ENCODE measurements around the gene GNAS. TPM values are rescaled to one million over a fixed set of nuclear protein-coding genes. Genes with fewer than 3 reads are reported as not detected.

GNAS gene
- total RNA-seq, 2 donors from 2014 or later, result 1,246 to 1,267 TPM

GRCh38 chr20:58876437-58876836, 23.9 kb downstream of the GNAS start:
- peaks cover 15% of the 10 kb centered on the region for H3K4me1 ChIP-seq (ENCODE audit: control insufficient read depth, insufficient read depth, low read length)
- WGBS, 2 experiments (ENCODE audit: insufficient coverage in 1 of 2, insufficient read length in 1 of 2), result 87 to 89% methylated on average over 3 to 7 of the region's 7 CpGs

GRCh38 chr20:58877050-58877975, 24.8 kb downstream of the GNAS start:
- Mint-ChIP-seq H3K4me1 (peaks cover 36% of the 10 kb centered on the region), H3K27me3 (ENCODE audit: insufficient read depth) (peaks cover 14% of the 10 kb centered on the region), H3K36me3 (ENCODE audit: low read depth) (no peaks in the 10 kb centered on the region), H3K4me3 (no peak overlapping the region), H3K9me3 (no peaks in the 10 kb centered on the region), H3K27ac (peak overlapping the region; percentile 77)
- peak; percentile 88 for DNase-seq
- peaks cover 15% of the 10 kb centered on the region for H3K4me1 ChIP-seq (ENCODE audit: control insufficient read depth, insufficient read depth, low read length)
- H3K9ac ChIP-seq (ENCODE audit: extremely low read depth, low read length, poor library complexity, severe bottlenecking), result no peak overlapping the region
- H3K27me3 ChIP-seq (ENCODE audit: control insufficient read depth, insufficient read depth, low read length, poor library complexity, severe bottlenecking), result peaks cover 8% of the 10 kb centered on the region
- WGBS, 2 experiments (ENCODE audit: insufficient coverage in 1 of 2, insufficient read length in 1 of 2), result 31 to 40% methylated on average over 8 to 11 of the region's 11 CpGs
- H3K36me3 ChIP-seq (ENCODE audit: control insufficient read depth, insufficient read depth, low read length), result no peaks in the 10 kb centered on the region
- no peak overlapping the region for H3K27ac ChIP-seq (ENCODE audit: low read depth, low read length)
- TF ChIP-seq CTCF (conservative IDR thresholded peaks at IDR 0.05), result no peak
- H3K4me3 ChIP-seq (ENCODE audit: low read length), result no peak overlapping the region
- H3K9me3 ChIP-seq (ENCODE audit: control insufficient read depth, low read length), result no peaks in the 10 kb centered on the region

More at GRCh38 chr20:58876437-58876836, 23.9 kb downstream of the GNAS start:
- H3K27me3 Mint-ChIP-seq (ENCODE audit: insufficient read depth), result peaks cover 7% of the 10 kb centered on the region
- Histone ChIP-seq H3K9me3 (ENCODE audit: control insufficient read depth, low read length) (no peaks in the 10 kb centered on the region), H3K27me3 (ENCODE audit: control insufficient read depth, insufficient read depth, low read length, poor library complexity, severe bottlenecking) (peaks cover 8% of the 10 kb centered on the region), H3K9ac (ENCODE audit: extremely low read depth, low read length, poor library complexity, severe bottlenecking) (no peak overlapping the region), H3K27ac (ENCODE audit: low read depth, low read length) (no peak overlapping the region), H3K4me3 (ENCODE audit: low read length) (no peak overlapping the region), H3K36me3 (ENCODE audit: control insufficient read depth, insufficient read depth, low read length) (no peaks in the 10 kb centered on the region)
- TF ChIP-seq CTCF (conservative IDR thresholded peaks at IDR 0.05), result no peak
- no peak overlapping the region for H3K4me3 Mint-ChIP-seq
- H3K9me3 Mint-ChIP-seq, result no peaks in the 10 kb centered on the region
- H3K27ac Mint-ChIP-seq, result peak overlapping the region; percentile 21
- H3K4me1 Mint-ChIP-seq, result peaks cover 36% of the 10 kb centered on the region
- DNase-seq, result no peak
- no peaks in the 10 kb centered on the region for H3K36me3 Mint-ChIP-seq (ENCODE audit: low read depth)

- DNase-seq, result no peak
- H3K27ac Mint-ChIP-seq, result peak overlapping the region; percentile 77
- H3K27me3 Mint-ChIP-seq (ENCODE audit: insufficient read depth), result peaks cover 20% of the 10 kb centered on the region
- H3K9me3 Mint-ChIP-seq, result no peaks in the 10 kb centered on the region
- no peak overlapping the region for H3K4me3 Mint-ChIP-seq
- no peak overlapping the region for H3K27ac ChIP-seq (ENCODE audit: low read depth, low read length)
- TF ChIP-seq CTCF (conservative IDR thresholded peaks at IDR 0.05), result no peak
- no peak overlapping the region for H3K9ac ChIP-seq (ENCODE audit: extremely low read depth, low read length, poor library complexity, severe bottlenecking)
- H3K36me3 Mint-ChIP-seq (ENCODE audit: low read depth), result no peaks in the 10 kb centered on the region
- whole genome bisulfite sequencing, 2 experiments (ENCODE audit: insufficient coverage in 1 of 2, insufficient read length in 1 of 2), result 73 to 88% methylated on average over 1 to 4 of the region's 4 CpGs
- H3K4me1 ChIP-seq (ENCODE audit: control insufficient read depth, insufficient read depth, low read length), result peaks cover 15% of the 10 kb centered on the region
- no peaks in the 10 kb centered on the region for H3K9me3 ChIP-seq (ENCODE audit: control insufficient read depth, low read length)
- peaks cover 41% of the 10 kb centered on the region for H3K4me1 Mint-ChIP-seq
- H3K4me3 ChIP-seq (ENCODE audit: low read length), result no peak overlapping the region
- H3K36me3 ChIP-seq (ENCODE audit: control insufficient read depth, insufficient read depth, low read length), result no peaks in the 10 kb centered on the region
- H3K27me3 ChIP-seq (ENCODE audit: control insufficient read depth, insufficient read depth, low read length, poor library complexity, severe bottlenecking), result peaks cover 7% of the 10 kb centered on the region
Measured at GRCh38 chr20:58877976-58878360, 25.5 kb downstream of the GNAS start.
